NCI-H2029 (cell line): ENCODE data around the gene TRIM44.
"Not testable (repeated sequence)": the region's sequence is repeated elsewhere in the genome, so short reads cannot be mapped to it uniquely, and the experiment has no call there.

Experiments used
- DNase-seq: peaks from one replicate; lab custom pipeline; 2025; lab: John Stamatoyannopoulos, UW

TRIM44 gene

DNA sequence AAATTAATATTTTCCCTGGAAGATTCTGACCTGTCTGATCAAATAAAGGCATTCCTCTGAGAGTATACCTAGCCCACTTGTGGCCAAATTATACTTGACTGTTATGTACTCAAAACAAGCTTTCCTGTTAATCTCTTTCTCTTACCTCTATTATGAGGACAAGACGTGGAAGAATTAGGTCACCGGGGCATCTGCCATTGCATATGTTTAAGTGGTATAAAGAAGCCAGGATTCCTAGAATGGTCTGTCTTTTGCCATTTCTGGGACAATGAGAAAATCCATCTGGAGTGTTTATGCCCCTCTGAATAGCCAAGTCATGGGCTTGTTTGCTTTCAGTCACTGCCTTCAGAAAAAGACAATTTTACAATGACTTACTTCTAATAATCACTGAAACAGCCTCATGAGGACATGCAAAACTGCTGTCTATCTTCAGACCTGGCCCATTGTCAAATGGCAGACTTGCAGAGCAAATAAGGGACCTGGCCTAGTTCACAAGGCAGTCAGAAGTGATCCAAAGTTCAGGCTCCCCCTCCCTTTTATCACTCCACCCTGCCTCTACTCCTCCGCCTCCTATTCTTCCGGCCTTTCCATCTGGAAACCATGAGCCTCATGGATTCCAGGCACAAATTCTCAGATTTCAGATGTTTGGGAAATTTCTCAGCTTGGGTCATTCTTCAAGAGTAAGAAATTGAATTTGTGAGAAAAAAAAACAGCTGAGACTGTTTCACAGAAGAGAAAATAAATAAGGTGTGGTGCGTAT lies 153.2 kb downstream of the TRIM44 start:
- DNase-seq: no peak

DNA sequence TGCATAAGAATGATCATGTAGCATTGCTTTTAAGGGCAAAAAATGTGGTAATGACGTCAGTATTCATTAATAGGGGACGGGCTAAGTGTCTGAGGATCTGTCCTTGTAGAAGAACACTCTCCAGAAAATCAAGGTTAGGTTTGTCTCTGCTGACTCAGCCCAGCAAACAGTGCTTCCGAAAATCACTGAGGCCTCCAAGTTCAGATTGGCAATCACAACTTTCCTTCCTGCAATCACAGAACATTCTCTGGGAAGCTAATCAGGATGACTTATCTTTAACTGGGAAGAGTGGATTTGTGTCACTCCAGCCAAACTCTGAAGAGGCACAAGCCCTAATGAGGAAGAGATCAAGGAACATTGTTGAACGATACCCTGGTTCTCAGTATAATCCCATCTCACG lies 158.0 kb downstream of the TRIM44 start:
- DNase-seq: no peak

DNA sequence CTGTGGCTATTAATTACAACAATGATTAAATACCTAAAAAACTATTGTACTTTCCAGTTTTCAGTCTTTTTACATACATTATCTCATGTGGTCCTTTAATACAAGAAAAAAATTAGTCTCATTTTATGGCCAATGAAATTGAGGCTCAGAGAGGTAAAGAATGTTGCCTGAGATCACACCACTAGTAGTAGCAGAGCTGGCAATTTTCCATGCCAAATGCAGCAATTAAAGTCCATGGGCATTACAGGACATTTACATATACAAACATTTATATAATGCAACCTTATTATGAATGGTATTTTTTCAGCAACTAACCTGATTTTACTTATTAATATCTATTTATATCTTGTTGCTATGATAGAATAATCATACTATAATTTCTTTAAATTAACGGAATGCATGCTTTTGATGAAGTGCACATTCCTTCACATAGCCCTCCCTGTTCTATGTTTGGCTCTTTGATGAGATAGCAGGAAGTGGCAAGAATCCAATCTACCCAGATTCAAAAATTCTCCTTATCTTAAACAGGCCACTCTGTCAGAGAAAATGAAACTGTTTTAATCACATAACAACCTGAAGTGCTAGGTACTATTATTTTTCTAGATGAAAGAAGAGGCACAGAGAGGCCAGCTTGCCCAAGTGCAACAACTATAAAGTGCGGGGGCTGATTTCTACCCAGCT lies 160.4 kb downstream of the TRIM44 start:
- DNase-seq: no peak

DNA sequence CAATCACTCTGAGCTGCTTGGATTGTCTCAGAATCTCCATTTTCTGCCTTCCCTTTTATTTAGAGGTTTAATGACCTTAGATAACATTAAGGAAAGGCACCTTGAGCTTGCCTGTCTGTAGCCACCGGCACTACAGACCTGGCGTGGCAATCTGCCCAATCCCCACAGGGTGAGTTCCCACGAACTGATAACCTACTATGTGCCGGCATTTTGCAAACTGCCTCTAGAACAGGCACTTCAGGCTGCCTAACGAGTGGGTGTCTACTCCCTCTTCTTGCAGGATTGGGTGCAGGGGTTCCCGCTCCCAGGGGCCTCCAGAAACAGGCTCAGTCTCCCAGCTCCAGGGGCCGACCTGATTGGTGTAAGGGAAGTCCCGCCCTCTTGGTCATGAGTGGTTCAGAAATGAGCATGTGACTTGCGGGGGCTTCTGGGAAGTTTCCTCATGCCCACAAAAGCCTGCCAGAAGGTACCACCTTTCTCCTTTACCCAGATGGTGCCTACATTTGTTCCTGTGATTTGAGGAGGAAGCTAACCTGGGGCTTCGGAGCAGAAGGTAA lies 161.2 kb downstream of the TRIM44 start:
- no peak for DNase-seq

DNA sequence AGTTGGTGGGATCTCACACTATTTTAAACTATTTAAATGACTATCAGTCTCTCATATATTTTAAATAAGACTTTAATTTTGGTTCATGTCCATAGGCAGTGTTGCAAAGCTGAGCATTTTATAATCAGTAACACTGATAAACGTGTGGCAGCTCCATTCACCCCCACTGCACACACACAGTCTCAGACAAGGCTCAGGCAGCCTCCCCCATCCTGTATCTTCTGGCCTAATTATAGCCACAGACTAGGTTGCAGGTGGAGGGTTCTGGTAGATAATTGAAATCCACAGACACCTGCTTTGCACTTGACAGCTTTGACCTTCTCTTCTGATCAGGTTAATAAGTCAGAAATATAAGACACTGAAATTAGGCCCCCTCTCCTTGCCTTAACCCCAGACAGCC lies 162.8 kb downstream of the TRIM44 start:
- DNase-seq: no peak

- DNase-seq: no peak
These were observed 163.4 kb downstream of the TRIM44 start for GRCh38 chr11:35826006-35826405.

DNA sequence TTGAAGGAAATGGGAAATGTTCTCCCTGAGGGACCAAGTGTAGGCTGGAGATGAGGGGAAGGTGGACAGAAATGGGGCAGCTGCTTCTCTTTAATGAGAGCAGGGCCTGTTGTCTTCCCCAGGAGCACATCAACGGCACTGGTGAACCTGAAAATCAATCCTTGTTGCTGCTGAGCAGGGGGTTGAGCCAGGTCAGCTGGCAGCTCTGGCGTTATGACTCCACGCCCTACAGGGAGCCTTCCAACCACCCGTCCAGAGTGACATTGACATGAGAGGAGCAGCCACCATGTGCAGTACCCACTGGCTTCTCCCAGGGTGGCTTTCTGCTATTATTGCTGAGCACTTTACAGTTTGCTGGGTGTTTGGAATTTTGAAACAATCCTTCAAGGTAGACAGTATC lies 164.4 kb downstream of the TRIM44 start:
- DNase-seq: no peak

GRCh38 chr11:35836205-35836604 lies 173.6 kb downstream of the TRIM44 start:
- DNase-seq: no peak

GRCh38 chr11:35838071-35838470 lies 175.5 kb downstream of the TRIM44 start:
- DNase-seq: no peak

DNA sequence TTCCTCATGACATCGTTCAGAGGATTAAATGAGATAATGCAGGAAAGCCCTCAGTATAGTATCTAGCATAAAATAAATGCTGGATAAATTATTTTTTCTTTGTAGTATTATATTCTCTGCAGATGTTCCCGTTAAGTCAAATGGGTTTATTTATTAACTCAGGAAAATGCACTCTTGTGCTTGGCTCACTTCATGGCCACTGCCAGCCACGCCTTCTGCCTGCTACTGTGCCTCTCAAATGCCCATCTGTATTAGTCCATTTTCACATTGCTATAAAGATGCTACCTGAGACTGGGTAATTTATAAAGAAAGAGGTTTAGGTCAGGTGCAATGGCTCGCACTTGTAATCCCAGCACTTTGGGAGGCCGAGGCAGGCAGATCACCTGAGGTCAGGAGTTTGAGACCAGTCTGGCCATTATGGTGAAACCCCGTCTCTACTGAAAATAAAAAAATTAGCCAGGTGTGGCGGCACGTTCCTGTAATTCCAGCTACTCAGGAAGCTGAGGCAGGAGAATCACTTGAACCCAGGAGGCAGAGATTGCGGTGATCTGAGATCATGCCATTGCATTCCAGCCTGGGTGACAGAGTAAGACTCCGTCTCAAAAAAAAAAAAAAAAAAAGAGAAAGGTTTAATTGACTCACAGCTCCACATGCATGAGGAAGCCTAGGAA lies 176.3 kb downstream of the TRIM44 start:
- not testable (repeated sequence) for DNase-seq

DNA sequence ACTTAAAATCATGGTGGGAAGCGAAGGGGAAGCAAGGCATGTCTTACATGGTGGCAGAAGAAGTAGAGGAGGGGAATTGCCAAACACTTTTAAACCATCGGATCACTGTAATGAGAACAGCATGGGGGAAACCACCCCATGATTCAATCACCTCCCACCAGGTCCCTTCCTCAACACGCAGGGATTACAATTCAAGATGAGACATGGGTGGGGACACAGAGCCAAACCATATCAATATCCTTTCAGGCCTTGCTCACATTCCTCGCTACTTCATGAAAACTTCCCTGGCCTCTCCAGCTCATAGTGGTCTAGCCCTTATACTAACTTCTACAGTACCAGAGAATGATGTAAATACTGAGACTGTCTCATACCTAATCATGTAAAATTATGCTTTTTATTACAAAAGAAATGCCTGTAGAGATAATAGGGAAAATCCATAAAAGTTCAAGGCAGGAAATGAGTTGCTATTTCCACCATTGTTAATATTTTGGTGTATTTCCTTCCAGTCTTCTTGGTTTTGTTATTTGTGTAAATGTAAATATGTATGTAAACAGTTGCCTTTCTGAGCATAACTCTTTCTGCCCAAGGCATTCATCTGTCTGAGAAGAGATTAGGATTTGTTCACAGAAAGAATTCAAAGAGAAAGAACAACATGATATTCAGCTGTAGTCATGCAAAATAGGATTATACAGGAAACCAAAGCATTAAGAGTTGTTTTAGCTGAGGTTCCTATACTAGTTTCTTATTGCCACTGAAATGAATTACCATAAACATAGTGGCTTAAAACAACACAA lies 177.0 kb downstream of the TRIM44 start:
- no peak for DNase-seq

DNA sequence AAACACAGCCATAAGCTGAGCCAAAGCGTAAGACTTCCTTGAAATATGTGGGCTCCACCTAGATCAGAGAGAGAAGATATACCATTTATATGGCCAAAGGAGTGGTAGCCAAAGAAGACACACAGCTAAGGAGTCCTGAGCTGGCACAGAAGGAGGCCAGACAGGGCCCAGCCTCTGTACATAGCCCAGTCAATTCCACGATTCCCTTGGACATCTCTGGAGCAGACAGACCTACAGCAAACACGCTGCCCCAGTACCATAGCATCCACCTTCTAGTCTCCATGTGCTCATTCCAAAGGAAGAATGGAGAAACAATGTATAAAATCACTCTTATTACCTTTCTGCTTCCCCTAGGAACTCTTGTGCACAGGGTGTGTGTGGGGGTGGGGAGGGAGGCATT lies 179.2 kb downstream of the TRIM44 start:
- no peak for DNase-seq

GRCh38 chr11:35842958-35843357 lies 180.4 kb downstream of the TRIM44 start:
- DNase-seq: no peak

- no peak for DNase-seq
These were observed 182.0 kb downstream of the TRIM44 start for GRCh38 chr11:35844579-35844978.

DNA sequence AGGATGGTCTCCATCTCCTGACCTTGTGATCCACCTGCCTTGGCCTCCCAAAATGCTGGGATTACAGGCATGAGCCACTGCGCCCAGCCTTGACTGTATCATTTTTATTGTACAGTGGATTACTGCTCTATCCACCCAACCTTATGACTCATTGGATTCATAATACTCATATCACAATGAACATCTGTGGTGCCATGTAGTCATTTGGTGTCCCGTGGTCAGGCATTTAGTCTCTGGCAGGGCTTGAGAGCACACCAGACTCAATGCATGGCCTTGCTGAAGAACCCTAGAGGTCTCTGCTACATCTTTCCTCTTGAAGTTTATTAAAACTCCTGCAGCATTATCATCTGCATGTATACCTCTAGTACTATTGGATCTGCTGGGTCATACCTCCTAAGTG lies 183.3 kb downstream of the TRIM44 start:
- no peak for DNase-seq

DNA sequence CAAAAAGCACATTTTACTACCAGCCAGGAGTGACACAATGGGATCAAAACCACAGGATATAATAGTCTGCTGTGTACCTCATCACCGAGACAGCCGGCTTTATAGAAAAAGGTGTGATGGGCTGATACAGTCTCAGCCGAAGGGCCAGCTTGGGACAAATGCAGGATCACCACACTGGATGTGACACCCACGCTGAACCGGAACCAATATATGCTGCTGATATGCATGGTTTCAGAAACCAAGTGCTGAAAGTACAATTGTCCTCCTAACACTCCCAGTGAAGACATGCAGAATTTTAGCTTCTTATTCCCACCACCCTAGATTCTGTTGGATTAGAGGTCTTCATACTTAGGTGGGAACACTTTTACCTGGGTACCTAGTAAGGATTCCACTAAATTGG lies 184.3 kb downstream of the TRIM44 start:
- DNase-seq: no peak

- DNase-seq: no peak
These were observed 184.9 kb downstream of the TRIM44 start for GRCh38 chr11:35847473-35847872.

GRCh38 chr11:35848616-35849015 lies 186.0 kb downstream of the TRIM44 start:
- no peak for DNase-seq

- DNase-seq: no peak
These were observed 187.6 kb downstream of the TRIM44 start for GRCh38 chr11:35850191-35850590.

DNA sequence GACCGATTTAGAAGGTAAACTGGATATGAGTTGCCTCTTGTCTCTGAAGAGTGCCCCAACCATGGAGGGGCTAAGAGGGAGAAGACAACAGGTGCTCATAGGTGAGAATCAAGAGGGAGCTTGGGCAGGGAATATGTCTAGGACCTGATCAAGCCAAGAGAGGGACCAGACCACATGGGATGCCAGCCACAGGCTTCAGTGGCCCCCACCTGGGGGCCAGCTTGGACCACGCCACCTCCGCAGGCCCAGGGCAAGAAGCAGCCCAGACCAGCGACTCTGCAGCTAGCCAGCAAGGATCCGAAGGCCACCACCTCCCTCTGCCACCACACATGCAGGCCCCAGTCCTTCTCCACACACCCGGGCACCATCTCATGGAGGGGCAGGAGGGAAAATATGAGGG lies 188.8 kb downstream of the TRIM44 start:
- DNase-seq: no peak

DNA sequence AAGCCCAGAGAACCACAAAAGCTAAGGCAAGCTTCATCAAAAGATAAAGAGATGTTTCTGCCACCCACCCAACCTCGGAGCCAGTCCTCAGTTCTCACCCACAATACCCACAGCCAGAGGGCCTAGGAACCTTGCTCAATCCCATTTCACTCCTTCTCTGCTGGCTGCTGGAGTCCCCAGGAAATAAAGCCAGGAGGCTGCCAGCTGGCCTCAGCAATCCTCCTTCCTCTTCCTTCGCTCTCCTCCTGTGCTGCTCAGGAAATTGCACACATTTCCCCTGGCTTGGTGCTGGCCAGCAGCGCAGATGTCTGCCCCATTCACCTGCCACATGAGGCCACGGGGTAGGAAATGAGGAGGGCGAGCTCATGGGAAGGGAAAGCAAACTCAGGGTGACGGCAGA lies 189.5 kb downstream of the TRIM44 start:
- DNase-seq: no peak

DNA sequence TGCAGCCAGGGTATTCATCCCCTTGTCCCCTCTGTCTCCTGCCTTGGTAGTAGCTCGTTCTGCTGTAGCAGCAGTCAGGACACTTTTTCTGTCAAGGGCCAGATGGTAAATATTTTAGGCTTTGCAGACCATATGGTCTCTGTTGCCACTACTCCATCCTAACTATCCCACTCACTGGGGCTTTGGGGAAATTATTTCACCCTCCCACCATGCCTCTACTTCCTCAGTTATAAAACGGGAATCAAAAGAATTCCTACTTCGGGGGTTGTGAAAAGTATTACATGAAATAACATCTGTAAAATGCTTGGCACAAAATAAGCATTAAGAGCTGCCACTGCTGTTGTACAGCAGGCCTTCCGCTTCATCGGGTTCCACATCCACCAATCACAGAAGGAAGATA lies 191.4 kb downstream of the TRIM44 start:
- DNase-seq: no peak
